GM19099 (cell line): ENCODE data around the gene ROMO1.

ENCODE experiments used
- POLR2A ChIP-seq: IDR thresholded peaks from 3 replicates; pipeline ENCODE4 v1.6.1; 2011; ENCODE audit warnings: low read depth; ENCODE audit not compliant: insufficient read length; ENCODE audit errors: extremely low read depth

Gene ROMO1

DNA sequence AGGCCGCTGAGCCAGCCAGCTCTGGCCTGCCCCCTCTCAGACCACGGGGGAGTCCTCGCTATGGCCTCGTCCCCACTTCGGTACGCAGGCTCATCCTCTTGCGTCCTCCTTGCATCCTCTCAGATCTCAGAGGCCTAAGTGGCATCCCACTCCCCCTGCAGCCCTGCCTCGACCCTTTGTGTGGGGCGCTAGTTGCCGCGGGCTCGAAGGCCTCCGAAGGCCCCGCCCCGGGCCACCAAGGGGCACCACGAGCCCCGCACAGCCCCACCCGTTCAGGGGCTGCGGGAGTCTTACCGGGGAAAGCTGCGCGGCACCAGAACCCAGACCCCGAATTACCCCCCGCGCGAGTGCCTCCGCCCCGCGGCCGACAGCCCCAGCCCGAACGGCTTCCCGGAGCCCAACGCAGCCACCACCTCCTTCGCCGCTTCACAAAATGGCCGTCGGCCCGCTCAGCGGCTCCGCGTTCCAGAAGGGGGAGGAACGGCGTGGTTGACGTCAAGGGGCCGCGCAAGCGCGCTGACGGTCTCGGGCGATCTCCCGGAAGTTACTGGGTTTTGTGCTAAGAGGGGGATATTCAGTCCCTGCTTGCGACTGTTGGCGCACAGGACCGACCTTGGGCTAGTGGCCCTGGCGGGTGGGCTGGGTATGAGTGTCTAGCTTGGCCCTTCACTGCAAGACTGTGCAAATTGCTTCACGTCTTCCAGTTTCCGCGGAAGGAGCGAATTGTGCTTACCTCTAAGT lies 34.6 kb upstream of the ROMO1 start, which contains the start of the genes CPNE1 and RBM12:
TSS of gene CPNE1 (minus strand) at position 435 of the 741 bp plus-strand sequence. CDS start 31,977 bp downstream, outside the sequence.
TSS of gene RBM12 (minus strand) at position 435 of the 741 bp plus-strand sequence. CDS start 9,578 bp downstream, outside the sequence.
- TF ChIP-seq POLR2A, result peak; percentile 98

GRCh38 chr20:35665949-35666288 lies 33.3 kb upstream of the ROMO1 start:
- no peak for TF ChIP-seq POLR2A

- no peak for TF ChIP-seq POLR2A
Measured at GRCh38 chr20:35669221-35669620, 30.0 kb upstream of the ROMO1 start.

DNA sequence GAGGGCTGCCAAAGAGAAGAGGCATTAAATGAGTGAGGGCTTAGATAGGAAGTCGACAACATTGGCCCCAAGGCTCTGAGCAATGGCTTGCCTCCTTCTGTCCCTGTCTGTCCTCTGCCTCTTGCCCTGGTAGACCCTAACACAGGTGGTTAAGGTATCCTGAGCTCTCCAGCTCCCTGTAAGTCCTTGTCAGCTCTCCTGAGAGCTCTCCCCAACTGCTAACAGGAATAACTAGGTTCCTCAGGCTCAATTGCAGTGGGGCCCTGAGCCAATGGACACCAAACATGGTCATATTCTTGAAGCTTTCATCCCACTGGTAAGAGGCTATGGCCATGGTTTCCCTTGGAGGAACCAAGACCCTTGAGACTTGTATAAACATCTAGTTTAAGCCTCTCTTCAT lies 29.5 kb upstream of the ROMO1 start:
- no peak for TF ChIP-seq POLR2A

DNA sequence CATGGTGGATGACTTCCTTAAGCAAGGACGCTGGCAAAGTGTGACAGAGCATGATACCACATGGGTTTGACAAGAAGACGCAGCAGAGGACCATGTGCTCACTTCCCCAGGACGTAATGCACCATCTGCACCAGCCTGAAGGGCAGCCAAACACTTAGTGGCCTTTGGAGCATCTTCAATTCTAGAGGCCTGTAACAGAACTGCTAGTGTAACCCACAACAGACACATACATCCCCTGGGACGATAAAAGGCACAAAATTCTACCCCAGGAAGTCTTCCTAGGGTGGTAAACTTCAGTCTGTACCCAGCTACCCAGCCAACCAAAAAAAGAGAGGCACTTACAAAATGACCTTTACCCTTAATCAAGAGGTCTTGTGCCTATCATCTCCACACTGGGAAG lies 25.3 kb upstream of the ROMO1 start:
- TF ChIP-seq POLR2A, result no peak

DNA sequence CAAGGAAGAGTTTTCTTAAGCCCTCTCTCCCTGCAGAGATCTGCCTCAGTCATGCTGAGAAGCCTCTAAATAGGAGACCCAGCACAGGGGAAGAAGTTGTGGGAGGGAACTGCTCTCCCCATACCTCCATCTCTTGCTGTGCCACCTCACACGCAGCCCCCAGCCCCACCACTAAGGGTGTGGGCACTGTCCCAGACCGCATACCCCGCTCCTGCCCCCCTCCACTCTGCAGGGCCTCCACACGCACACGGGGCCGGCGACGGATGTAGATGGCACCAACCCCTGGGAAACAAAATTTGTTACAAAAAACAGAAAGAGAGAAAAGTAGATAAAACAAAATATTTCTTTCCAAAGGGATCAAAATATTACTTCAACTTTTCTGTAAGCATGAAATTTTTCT lies 24.3 kb upstream of the ROMO1 start:
- no peak for TF ChIP-seq POLR2A

DNA sequence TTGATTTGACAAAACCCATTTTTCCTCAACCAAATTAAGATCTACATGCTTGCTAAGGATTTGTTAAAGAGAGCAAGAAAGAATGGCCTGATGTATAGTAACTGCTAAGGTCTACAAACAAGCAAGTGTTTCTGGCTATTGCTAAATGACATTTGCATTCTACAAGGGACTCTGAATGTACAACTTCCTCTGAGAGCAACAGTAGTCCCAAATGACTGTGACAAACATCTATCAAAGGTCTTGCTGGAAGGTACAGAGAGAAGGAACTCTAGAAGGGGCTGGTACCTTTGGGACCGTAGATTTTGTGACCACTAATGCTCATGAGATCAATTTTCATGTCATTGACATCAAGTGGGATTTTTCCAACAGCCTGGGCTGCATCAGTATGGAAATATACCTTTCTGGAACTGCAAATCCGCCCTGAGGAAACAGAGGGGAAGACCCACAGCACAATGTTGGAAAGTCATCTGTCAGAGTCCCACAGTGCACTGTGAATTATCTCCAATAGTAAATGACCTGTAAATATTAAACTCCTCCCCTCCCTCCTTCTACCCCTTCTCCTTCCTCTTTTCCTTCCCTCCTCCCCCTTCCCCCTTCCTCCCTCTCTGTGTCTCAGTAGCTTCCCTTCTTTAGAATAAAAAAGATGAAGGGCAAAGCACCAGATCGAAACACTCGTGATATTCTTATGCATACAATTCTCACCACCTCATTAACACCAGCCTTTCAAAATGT lies 18.6 kb upstream of the ROMO1 start:
- no peak for TF ChIP-seq POLR2A

GRCh38 chr20:35681960-35682359 lies 17.2 kb upstream of the ROMO1 start:
- TF ChIP-seq POLR2A, result no peak

DNA sequence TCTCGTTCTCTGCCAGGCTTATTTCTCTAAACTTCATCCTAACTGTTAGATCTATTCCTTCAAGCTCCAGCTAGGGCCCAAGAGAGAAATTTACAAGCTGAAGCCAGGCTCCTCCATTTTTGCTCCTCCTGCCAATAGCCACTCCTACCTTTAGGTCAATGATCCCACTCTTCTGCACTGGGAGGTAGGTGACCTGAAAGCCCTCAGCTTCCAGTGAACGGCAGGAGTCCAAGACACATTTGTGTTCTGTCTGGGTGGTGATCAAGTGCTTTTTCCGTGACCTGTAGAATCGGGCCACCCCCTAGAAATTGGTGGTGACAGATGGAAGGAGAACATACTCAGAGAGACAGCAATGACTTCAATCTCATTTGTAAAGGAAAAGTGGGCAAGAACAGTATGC lies 8.9 kb upstream of the ROMO1 start:
- TF ChIP-seq POLR2A, result no peak

DNA sequence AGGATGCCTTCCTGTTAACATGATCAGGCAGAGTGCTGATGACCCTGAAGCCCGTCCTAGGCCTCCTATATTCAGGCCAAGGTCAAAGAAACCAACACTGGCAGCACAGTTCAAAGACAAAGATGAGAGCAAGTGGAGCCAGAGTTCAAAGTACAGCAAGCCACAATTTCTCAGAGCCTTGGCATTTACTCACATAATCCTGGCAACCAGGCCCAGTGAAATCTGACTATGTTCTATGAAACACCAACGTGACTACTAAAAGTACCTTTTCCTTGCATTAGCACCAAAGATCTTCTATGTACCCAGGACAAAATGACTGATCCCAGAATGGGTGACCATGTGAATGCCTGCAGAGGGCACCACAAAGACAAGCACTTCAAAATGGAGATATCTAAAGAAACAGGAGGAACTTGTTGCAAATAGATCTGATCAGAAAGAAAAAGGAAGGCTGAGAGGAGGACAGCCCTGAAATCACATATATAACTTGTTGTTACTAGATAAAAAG lies 3.9 kb upstream of the ROMO1 start:
- no peak for TF ChIP-seq POLR2A

GRCh38 chr20:35695978-35696377 lies 3.2 kb upstream of the ROMO1 start:
- TF ChIP-seq POLR2A, result no peak

DNA sequence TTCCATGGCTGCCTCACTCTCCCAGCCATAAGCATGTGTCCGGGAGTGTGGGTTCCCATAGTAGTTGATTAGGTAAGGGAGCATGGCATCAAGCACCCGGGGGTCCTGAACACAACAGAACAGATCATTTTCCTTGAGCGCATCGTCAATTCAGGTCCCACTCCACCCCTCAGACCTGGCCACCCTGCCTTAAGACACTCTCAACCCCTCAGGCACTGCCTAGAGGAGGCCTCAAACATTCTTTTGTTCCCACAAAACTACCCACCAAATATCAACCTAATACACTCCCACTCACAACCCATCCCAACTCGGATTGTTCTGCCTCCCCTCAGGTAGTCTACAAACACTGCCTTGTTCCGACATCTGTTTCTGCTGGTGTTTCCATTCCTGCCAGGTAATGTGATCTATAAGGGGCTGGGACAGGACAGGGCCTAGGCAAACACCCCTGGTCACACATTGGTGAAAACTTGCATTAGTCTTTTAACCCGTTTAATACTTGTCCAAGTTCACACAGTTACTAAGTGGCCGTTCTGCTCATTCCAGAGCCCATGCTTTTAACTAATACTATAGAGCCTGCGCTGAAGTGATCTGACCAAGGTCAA lies 1.4 kb upstream of the ROMO1 start:
- TF ChIP-seq POLR2A, result no peak

DNA sequence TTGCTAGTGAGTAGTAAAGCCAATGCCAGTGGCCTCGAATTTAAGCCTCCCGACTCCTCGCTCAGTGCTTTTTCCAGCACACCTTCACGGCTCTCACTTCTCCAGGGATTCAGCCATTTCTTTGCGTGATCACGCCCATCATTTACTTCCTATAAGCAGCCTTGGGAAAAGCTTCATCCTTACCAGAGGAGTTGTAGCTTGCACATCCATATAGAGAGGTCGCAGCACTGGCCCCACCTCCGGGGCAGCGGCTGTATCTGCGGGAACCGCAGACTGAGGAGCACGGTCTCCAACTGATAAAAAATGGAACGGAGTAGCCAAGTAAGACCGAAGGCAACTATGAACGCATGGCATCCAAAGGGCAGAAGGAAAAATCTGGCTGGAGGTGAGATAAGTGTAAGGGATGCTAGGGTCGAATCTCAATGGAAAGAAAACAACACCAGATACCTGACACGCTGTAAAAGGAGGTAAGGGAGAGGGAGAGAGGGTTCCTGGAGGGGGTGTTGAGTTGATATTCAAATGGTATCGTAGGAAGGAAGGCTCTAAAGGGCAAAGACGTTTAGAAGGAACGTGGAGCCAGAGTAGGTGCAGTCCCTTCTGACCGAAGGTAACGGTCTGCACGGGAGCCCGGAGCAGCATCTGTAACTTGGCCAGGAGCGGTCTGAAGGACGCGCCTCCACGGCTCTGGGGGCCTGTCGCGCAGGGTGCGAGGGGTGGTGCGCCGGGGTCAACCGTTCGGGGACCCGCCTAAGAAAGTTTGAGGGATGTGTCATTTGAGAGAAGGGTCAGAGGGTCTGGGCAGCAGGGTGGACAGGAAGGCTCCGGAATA lies 693 bp upstream of the ROMO1 start:
- TF ChIP-seq POLR2A, result no peak

- TF ChIP-seq POLR2A, result no peak
Measured at GRCh38 chr20:35699957-35700624, 886 bp downstream of the ROMO1 start.
